ENCODE data around the gene ZYG11A.
"Not testable (repeated sequence)": the region's sequence is repeated elsewhere in the genome, so short reads cannot be mapped to it uniquely, and the experiment has no call there.

Gene ZYG11A

DNA sequence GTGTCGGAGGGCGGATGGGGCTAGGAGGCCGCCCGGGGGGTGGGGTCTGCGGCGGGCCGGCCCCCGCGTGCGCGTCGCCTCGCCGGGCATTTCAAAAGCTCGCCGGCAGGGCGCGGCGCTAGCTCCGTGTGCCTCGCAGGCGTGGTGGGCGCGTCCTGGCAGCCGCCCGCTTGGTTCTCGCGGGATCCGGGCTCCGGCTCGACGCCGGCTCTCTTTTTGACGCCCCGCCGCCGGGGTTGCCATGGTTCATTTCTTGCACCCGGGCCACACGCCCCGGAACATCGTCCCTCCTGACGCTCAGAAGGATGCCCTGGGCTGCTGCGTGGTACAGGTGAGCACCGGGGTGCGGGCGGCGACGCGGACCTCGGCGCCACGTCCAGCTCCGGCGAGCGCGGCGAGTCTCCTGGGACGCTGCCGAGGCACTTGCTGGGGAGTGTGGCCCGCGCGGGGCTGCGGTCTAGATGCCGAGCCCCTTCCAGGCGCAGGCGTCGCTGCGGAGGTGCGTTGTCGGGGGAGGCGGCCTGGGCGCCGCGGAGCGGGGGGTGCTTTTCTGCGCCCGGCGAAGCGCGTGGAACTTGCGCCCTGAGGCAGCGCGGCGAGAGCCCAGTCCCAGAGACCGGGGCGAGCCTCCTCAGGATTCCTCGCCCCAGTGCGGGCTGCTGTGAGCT is at the start of gene ZYG11A:
TSS of gene ZYG11A (plus strand) at position 118 of the 668 bp plus-strand sequence. CDS start at position 242, 124 bp downstream.
- DNase-seq (ENCODE audit: low spot score) = no peak

DNA sequence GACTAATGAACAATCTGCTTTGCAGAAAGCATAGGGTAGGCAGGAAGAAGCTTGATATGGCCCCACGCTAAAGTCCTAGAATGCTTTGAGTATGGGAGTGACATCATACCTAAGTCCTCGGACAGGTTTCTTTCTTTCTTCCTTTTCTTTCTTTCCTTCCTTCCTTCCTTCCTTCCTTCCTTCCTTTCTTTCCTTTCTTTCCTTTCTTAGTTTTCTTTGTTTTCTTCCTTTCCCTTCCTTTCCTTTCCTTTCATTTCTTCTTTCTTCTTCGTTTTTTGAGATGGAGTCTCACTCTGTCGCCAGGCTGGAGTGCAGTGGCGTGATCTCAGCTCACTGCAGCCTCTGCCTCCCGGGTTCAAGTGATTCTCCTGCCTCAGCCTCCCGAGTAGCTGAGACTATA is 48.8 kb upstream of the ZYG11A start:
- DNase-seq (ENCODE audit: low spot score) = not testable (repeated sequence)

DNA sequence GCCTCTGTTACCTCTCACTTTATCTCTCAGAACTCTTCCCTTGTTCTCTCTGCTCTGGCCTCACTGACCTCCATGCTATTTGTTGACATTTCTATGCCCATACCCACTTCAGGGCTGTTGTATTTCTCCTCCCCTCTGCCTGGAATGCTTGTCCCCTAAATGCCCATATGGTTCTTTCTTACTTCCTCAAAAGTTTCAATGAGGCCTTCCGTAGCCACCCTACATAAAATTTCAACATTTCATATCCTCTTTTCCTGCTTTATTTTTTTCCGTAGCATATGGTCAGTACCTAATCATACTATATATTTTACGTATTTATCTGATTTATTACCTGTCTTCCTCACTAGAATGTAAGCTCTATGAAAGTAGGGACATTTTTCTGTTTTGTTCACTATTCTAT is 47.1 kb upstream of the ZYG11A start:
- DNase-seq (ENCODE audit: low spot score) = no peak

DNA sequence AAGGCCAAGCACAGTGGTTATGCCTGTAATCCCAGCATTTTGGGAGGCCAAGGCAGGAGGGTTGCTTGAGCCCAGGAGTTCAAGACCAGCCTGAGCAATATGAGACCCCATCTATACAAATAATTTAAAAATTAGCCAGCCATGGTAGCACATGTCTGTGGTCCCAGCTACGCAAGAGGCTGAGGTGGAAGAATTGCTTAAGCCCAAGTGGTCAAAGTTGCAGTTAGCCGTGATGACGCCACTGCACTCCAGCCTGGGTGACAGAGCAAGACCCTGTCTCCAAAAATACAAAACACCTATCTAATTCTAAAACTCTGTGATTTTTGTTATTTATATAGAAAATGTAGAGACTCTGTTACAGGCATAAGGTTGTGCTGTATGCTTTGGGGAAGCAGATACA is 44.2 kb upstream of the ZYG11A start:
- DNase-seq (ENCODE audit: low spot score) = no peak

DNA sequence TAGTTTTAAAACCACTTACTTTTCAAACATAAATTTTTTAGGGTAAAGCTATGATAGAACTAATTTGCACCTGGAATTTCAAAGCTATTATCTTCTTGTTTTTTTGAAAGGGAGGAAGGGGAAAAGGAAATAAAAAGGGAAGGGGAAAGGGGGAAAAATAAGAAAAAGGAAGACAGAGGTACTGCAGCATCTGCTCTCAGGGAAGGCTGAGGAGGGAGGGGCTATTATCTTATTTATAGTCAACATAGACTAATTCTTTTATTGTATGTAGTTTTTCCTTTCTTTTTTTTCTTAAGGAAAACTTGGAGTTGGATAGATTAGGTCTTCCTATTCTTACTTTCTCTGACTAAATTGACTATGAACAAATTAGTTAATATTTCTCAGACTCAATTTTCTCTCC is 41.5 kb upstream of the ZYG11A start:
- DNase-seq (ENCODE audit: low spot score) = no peak

DNA sequence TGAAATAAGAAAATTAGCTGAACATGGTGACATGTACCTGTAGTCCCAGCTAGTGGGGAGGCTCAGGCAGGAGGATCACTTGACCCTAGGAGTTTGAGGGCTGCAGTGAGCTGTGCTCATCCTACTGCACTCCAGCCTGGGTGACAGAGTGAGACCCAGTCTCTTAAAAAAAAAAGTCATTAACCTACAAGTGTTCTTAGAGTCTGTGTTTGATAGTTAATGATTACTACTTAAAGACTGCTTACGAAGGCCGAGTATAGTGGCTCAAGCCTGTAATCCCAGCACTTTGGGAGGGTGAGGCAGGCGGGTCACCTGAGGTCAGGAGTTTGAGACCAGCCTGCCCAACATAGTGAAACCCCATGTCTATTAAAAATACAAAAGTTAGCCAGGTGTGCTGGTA is 38.5 kb upstream of the ZYG11A start:
- not testable (repeated sequence) for DNase-seq (ENCODE audit: low spot score)

DNA sequence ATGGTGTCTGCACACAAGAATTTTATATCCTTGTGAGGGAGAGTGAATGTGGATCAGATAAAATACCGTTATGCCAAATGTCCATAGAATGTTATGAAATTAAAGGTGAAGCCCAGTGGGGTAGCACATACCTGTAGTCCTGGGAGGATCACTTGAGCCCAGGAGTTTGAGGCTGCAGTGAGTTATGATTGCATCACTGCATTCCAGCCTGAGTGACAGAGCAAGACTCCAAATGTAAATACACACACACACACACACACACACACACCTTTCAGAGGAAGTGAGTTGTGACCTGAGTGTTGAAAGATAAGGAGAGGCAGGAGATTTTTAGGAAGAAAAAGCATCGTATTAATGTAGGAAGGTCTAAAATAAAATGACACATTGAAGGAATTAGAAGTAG is 28.1 kb upstream of the ZYG11A start:
- no peak for DNase-seq (ENCODE audit: low spot score)

DNA sequence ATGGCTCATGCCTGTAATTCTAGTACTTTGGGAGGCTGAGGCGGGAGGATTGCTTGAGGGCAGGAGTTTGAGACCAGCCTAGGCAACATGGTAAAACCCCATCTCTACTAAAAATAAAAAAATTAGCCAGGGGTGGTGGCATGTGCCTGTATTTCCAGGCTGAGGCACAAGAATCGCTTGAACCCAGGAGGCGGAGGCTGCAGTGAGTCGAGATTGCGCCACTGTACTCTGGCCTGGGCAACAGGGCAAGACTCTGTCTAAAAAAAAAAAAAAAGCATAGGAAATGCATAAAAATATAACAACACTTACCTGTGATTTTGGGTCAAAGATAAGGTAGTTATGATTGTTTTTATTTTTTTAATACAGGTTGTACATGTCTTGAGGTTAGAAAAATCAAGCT is 21.7 kb upstream of the ZYG11A start:
- DNase-seq (ENCODE audit: low spot score) = not testable (repeated sequence)

DNA sequence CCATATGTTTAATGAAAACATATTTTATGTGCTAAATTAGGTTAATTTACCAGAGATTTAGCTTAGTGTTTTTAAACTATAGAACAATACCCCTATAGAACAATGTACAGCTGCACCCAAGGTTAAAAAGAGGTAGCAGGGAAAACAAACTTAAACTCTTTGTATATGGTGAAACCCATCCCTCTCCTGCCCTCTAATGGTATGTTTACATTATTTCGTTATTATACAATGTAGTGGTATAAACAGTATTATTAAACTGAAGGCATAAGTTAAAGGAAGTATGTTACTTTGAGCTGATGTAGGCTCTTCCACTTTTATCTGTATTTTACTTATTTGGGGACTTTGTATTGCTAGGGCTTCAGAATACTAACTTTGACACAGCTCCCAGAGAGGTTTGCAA is 16.7 kb upstream of the ZYG11A start:
- DNase-seq (ENCODE audit: low spot score) = no peak

DNA sequence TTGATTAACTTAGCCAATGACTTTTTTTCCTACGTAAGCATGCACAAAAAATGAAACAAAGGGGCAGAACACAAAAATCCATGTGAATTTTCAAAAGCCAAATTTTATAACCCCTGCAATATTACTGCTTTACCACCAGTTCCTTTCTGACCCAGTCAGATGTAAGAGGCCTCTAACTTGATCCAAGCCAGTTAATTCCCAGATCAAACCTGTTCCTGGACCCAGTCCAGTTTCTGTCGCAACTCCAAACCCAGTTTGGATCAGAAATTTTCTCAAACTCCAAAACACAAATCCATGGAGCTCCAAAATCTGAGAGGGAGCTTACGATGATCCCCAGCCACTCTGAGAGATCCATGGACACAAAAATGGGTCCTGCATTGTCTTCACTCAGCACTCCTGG is 7.8 kb upstream of the ZYG11A start:
- no peak for DNase-seq (ENCODE audit: low spot score)

DNA sequence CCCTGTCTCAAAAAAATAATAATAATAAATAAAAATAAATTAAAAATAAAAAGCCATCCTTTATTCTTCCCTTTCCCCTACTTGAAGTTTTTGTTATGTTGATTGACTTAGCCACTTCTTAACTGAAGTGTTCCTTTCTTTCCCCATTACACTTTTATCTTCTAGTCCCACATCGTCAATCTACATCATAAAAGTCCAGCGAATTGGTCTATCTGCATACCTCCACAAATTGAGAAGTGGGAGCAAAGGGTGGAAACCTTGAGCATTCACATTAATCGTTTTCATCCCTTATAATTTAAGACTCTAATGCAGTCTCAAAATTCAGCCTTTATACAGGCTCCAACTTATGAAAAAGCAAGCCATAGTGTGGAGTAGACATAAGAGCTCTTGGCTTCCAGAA is 6.5 kb upstream of the ZYG11A start:
- no peak for DNase-seq (ENCODE audit: low spot score)

DNA sequence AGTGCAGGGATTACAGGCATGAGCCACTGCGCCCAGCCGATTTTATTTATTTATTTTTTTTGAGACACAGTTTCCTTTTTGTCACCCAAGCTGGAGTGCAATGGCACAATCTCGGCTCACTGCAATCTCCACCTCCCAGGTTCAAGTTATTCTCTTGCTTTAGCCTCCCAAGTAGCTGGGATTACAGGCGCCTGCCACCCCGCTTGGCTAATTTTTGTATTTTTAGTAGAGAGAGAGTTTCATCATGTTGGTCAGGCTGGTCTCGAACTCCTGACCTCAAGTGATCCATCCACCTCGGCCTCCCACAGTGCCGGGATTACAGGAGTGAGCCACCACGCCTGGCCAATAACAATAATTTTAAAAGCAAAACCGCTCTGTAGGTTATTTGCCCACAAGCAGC is 3.4 kb upstream of the ZYG11A start:
- not testable (repeated sequence) for DNase-seq (ENCODE audit: low spot score)

DNA sequence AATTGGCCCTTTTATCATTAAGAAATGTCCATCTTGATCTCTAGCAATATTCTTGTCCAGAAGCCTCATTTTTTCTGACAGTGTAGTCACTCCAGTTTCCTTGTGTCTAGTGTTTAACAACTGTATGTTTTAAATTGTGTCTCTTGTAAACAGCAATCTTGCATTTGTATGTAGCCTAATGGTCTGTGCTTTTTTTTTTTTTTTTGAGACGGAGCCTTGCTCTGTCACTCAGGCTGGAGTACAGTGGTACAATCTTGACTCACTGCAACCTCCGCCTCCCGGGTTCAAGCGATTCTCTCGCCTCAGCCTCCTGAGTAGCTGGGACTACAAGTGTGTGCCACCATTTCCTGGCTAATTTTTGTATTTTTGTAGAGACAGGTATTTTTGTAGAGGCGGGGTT is 2.6 kb downstream of the ZYG11A start:
- DNase-seq (ENCODE audit: low spot score) = not testable (repeated sequence)

DNA sequence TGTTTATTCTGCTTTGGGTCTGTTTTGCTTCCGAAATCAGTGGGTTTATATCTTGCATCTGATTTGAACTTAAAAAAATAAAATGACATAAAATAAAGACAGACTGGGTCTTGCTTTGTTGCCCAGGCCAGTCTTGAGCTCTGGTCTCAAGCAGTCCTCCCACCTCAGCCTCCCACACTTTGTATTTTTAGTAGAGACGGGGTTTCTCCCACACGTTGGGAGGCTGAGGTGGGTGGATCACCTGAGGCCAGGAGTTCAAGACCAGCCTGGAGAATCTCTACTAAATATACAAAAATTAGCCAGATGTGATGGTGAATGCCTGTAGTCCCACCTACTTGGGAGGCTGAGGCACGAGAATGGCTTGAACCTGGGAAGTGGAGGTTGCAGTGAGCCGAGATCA is 5.9 kb downstream of the ZYG11A start:
- no peak for DNase-seq (ENCODE audit: low spot score)

DNA sequence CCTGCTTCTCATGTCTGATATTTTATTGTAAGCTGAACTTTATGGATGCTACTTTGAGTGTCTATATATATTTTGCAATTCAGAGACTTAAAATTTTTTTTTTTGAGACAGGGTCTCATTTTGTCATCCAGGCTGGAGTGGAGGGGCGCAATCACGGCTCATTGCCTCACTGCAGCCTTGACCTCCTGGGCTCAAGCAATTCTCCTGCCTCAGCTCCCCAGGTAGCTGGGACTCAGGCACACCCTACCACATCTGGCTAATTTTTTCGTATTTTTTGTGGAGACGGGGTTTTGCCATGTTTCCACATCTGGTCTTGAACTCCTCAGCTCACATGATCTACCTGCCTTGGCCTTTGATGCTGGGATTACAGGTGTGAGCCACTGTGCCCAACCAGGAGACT is 8.4 kb downstream of the ZYG11A start:
- no peak for DNase-seq (ENCODE audit: low spot score)

DNA sequence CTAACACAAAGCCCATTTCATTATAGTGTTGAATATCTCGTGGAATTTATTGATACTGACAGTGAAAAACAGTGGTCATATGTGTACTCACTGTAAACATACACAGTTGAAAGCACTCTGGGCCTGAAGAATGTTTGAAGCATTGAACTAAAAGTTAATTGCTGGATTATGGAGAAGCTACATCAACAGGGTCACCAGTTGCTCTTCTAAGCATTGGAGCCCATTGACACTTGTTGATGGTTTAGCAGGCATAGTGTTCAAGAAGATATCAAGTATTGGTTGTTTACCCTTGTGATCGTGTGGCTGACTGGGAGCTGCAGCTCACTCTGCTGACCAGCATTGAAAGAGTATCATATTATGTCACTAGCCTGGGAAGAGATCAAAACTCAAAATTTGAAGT is 10.3 kb downstream of the ZYG11A start:
- DNase-seq (ENCODE audit: low spot score) = no peak

DNA sequence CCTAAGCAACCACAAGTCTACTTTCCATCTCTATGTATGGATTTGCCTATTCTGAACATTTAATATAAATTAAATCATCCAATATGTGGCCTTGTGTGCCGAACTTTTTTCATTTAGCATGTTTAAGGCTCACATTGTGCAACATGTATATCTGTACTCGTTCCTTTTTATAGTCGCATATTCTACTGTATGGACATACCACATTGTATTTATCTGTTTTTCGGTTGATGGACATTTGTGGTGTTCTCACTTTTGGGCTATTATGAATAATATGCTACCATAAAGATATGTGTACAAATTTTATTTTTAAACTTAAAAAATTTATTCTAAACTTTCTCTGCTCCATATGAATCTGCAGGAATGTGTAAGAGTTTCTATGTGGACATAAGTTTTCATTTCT is 13.0 kb downstream of the ZYG11A start:
- no peak for DNase-seq (ENCODE audit: low spot score)

DNA sequence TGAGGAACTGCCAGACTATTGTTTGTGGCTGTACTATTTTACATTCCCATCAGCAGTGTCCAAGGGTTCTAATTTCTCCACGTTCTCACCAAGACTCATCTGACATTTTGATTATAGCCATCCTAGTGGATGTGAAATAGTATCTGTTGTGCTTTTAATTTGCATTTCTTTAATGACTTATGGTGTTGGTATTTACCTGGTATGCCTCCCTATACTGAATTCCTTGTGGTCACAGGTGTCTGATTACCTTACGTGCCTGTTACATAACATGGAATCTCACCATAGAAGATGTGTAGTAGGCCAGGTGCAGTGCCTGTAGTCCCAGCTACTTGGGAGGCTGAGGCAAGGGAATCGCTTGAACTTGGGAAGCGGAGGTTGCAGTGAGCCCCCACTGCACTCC is 13.5 kb downstream of the ZYG11A start:
- DNase-seq (ENCODE audit: low spot score) = no peak

DNA sequence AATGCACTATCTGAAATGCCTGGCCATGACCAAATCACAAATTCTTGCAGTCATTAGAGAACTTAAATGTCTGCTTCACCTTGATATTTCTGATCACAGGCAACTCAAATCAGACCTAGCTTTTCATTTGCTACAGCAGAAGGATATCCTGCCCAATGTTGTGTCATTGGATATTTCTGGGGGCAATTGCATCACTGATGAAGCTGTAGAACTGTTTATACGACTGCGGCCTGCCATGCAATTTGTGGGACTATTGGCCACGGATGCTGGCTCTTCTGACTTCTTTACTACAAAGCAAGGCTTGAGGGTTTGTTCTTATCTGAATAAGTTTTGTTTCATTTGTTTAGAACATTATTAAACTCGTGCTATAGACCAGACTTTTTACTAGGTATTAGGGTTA is 14.9 kb downstream of the ZYG11A start:
- DNase-seq (ENCODE audit: low spot score) = no peak

DNA sequence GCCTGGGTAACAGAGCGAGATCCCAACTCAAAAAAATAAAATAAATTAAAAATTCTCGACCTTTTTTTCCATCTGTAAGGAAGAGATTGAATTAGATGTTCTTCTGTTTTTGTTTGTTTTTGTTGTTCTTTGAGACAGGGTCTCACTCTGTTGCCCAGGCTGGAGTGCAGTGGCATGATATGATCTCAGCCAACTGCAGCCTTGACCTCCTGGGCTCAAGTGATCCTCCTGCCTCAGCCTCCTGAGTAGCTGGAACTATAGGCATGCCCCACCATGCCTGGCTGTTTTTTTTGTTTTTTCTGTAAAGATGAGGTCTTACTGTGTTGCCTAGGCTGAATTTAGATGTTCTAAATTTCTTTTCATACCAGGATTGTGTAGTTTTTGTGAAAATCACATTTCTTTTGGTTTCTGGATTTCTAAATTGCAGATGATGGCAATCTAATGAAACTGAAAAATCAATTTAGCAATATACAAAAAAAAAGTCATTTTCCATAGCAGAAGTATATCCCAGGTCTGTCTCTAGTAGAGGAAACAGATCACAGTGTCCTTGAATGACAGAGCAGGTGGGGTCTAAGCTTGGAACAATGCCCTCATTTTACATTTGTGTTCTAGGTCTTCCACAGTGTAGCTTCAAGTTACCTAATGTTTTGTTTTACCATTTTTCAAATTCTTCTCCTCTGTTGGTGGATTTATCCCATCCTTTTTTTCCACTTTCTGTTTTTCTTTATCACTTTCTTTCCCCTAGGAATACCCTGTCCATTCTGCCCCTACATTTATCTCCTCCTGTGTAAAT is 20.3 kb downstream of the ZYG11A start:
- DNase-seq (ENCODE audit: low spot score) = no peak

DNA sequence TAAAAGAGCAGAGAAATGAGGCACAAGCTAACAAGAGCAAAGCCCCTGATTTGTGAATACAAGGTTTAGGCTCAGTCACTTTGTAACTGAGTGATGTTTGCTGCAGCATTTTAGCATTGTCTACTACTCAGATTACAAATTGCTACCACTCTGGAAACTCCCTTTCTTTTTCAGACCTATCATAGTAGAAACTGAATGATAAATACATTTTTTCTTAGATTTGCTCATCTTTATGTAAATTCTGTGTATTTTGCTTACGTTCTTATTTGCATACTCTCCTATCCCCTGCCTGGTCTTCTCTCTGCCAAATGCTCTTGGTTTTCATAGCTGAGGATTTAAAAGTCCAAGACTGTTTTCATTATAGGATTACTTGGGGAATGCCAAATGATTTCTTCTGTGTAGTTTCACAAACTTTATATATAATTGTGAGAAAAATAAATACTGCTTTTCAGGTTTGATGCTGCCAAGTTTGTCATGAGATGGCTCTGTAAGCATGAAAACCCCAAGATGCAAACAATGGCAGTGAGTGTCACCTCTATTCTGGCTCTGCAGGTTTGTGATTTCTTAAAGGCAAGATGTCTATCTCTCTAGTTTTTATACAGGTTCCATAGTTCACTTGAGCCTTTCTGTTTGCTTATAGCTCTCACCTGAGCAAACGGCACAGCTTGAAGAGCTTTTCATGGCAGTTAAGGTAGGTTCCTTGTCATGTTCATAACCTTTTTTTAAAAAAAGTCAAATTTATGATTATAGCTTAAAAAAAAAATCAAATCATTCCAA is 24.7 kb downstream of the ZYG11A start:
- DNase-seq (ENCODE audit: low spot score) = no peak

DNA sequence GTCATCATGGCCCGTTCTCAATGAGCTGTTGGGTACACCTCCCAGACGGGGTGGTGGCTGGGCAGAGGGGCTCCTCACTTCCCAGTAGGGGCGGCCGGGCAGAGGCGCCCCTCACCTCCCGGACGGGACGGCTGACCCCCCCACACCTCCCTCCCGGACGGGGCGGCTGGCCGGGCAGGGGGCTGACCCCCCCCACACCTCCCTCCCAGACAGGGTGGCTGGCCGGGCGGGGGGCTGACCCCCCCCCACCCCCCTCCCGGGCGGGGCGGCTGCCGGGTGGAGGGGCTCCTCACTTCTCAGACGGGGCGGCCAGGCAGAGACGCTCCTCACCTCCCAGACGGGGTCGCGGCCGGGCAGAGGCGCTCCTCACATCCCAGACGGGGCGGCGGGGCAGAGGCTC is 27.2 kb downstream of the ZYG11A start:
- not testable (repeated sequence) for DNase-seq (ENCODE audit: low spot score)

DNA sequence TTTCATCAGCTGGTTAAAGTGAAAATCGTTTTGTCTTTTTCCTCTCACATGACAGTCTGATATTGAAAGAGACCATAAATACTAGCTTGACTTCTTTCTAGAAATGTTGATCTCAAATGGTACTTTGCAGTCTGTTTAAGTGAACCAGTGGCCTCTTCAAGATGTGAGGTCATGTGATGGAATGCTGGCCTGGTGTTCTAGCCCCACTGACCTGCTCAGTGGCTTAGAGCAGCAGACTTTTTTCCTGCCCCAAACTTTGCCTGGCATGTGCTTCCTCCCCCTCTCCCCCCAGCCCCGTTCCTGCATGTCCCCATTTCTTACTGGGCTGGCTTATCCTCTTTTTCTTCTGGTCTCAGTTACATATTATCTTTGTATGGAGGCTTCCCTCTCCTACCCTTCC is 34.3 kb downstream of the ZYG11A start:
- DNase-seq (ENCODE audit: low spot score) = no peak

Data from globus pallidus (tissue), 1 donor.